NCI-H146 treated with DMSO at 0.1 percent for 48 hours (cell line): ENCODE results near the gene EIF1AY.
"Not testable (repeated sequence)": the region's sequence is repeated elsewhere in the genome, so short reads cannot be mapped to it uniquely, and the experiment has no call there.

Source experiments
- DNase-seq: peaks from one replicate; lab custom pipeline; 2025; ENCODE audit not compliant: unreplicated experiment; lab: John Stamatoyannopoulos, UW

The EIF1AY gene, protein sequence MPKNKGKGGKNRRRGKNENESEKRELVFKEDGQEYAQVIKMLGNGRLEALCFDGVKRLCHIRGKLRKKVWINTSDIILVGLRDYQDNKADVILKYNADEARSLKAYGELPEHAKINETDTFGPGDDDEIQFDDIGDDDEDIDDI

GRCh38 chrY:20575531-20576121 is at the start of gene EIF1AY:
TSS of gene EIF1AY (plus strand) at chrY:20575776. CDS start at chrY:20575872, 96 bp downstream.
- no peak for DNase-seq

GRCh38 chrY:20528435-20528834 is 47.1 kb upstream of the EIF1AY start:
- DNase-seq: no peak

DNA sequence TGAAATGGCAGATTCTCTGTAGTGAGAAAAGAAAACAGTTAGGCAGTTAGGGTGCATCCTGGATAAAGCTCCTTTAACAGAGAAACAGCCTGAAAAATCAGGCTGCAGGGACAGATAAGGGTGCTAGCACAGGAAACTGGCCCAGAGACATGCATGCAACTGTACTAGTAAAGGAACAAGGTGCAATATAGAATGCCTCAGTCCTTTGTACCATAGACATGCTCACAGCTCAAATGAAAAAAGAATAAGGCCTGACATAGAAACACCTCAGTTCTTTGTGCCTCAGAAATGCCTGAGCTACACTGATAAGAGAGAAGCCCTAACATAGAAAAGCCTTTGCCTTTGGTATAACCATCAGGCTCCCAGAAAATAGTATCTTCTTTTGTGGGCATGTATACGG is 37.4 kb upstream of the EIF1AY start:
- DNase-seq: no peak

DNA sequence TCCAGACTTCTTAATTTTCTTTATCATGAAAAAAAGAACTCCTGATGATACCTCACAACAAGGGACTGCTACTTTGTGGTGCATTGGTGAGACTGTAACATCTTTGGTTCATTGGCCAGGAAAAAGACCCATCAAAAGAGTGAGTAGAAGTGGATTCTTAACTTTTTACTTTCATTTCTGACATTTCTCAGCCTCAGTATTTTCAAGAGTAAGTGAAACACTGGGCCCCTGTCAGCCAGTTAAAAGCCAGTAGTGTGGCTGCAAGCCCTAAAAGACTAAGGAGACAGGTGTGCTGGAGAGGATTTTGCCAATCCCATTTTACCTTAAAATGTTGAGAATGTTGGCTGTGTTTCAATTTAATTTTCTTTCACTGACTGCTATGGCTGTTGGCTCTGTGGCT is 36.6 kb upstream of the EIF1AY start:
- no peak for DNase-seq

- no peak for DNase-seq
These were observed 31.1 kb upstream of the EIF1AY start for GRCh38 chrY:20544451-20544960.

DNA sequence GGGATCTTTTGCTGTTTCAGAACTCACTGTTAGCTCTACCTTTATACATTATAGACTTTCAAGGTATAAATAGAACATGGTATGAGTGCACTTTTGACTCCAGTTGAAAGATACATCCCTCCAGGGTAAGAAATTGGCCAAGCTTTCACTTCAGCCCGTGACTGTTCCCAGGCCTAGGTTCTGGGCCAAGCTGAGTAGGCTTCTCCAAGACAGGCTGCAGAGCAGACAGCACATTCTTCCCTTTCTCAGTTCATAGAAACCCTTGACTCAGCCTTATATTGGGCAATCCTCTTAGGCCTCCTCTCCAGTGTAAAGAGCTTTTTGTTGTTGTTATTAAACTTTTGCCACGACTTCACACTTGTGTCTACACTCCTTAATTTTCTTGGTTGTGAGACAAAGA is 29.5 kb upstream of the EIF1AY start:
- DNase-seq: no peak

DNA sequence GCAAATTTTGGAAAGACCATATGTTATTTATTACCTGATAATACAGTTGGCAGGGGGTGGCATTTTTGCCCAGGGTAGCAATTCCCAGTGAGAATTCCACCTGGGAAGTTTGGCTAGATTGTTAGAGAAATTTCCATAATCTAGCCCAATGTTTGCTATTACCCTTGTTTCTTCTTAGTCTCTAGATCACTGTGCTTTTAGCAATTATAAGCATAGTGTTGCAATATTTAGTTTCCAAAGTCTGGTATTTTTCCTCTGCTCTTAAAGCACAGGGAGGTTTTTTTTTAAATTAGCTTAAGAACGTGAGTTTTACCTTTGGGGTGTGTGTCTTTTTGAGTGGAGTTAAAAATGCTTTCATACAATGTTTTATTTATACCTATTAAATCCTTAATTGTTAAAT is 26.3 kb upstream of the EIF1AY start:
- DNase-seq: no peak

- DNase-seq: no peak
These were observed 23.7 kb upstream of the EIF1AY start for GRCh38 chrY:20551840-20552239.

- not testable (repeated sequence) for DNase-seq
These were observed 22.7 kb upstream of the EIF1AY start for GRCh38 chrY:20552764-20553323.

- no peak for DNase-seq
These were observed 19.8 kb upstream of the EIF1AY start for GRCh38 chrY:20555820-20556219.

- no peak for DNase-seq
These were observed 16.9 kb upstream of the EIF1AY start for GRCh38 chrY:20558677-20559076.

- DNase-seq: no peak
These were observed 15.6 kb upstream of the EIF1AY start for GRCh38 chrY:20559873-20560512.

DNA sequence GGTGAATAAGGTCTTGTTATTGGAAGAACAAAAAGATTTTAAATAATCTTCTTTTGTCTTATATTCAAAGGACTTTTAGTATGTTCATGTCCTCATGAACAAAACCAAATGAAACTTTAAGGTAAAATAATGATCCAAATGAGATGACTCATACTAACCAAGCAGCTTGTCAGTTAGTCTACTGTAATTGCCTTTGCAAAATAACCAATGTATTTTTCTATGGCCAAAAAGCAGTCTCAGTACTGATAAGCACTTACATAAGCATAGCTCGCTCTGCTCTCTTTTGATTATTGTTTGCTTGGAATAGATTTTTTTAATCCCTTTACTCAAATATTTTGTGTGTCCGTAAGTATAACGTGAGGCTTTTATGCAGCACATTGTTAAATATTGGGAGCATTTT is 4.3 kb upstream of the EIF1AY start:
- no peak for DNase-seq

DNA sequence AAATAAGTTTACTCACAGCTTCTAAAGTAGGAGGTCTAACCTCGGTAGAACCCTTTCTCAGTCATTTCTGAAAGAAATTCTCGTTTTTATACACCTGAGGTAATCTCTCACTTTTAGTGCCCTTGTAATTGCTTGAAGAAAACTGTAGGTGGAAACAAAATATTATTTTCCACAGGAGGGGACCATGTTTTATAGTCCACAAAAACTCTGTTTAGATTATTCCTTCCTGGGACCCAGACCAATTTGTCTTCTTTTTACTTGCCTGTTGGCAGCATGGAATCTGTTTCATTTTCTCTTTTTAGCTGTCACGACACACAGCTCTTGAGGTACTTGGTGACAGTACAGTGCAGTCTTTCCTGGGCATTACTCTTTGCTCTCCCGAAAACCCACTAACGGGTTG is 930 bp downstream of the EIF1AY start:
- no peak for DNase-seq

GRCh38 chrY:20578206-20578605 is 2.6 kb downstream of the EIF1AY start:
- DNase-seq: no peak

- no peak for DNase-seq
These were observed 6.1 kb downstream of the EIF1AY start for GRCh38 chrY:20581687-20582086.

DNA sequence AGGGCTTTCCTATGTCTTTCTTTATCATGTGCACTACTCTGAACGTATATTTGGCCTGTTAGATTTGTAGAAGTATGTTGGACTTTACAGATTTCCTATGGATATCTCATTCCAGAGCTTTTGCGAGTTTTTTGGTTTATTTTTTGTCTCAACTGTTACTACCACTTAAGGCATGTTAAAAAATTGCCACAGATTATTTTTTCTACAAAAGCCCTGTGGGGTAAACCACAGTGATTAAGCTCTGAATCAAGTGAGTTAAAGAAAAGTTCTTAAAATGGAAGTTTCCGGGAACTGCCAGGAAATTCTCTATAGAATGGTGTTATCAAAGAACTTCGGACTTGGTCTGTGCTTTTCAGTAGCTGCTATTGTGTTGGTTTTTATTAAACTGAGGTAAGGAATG is 10.6 kb downstream of the EIF1AY start:
- DNase-seq: no peak
